K562 (cell line): Measurements from ENCODE around the gene BNIPL. TPM values are rescaled to one million over a fixed set of nuclear protein-coding genes. Genes with fewer than 3 reads are reported as not detected.
A peak's percentile ranks its signal among the peaks of the same experiment; 100 is the strongest.

Source experiments
- BHLHE40 ChIP-seq: IDR thresholded peaks from 2 replicates; pipeline ENCODE4 v1.6.1; 2011; ENCODE audit warnings: low read length, improper control_type of control experiment
- FIP1L1 ChIP-seq: fragments of 200-400 bp; formaldehyde crosslinking; IDR thresholded peaks from 2 replicates; pipeline ENCODE4 v1.6.1; 2018; ENCODE audit warnings: mild to moderate bottlenecking, low read depth, low read length; ENCODE audit not compliant: poor library complexity, severe bottlenecking
- IRF1 ChIP-seq: sonication (generic); formaldehyde crosslinking; IDR thresholded peaks from 2 replicates; pipeline ENCODE4 v1.8.0; 2022; ENCODE audit warnings: missing genetic modification reagents, mild to moderate bottlenecking, borderline replicate concordance
- MTA1 ChIP-seq: fragments of 450-650 bp; IDR thresholded peaks from 2 replicates; pipeline ENCODE4 v1.6.1; 2017; ENCODE audit warnings: borderline replicate concordance
- MXI1 ChIP-seq: IDR thresholded peaks from 2 replicates; pipeline ENCODE4 v1.6.1; 2011; ENCODE audit warnings: low read depth, mild to moderate bottlenecking, improper control_type of control experiment, low read length
- MYNN ChIP-seq, 2 experiments: sonication (generic); formaldehyde crosslinking in 1 of 2; IDR thresholded peaks; 2 replicates each; pipeline versions ENCODE4 v1.5.0 to v1.6.1; 2016 to 2020; ENCODE audit warnings: antibody characterized with exemption in 1 of 2, missing genetic modification reagents in 1 of 2
- NCOA6 ChIP-seq: fragments of 450-650 bp; IDR thresholded peaks from 2 replicates; pipeline ENCODE4 v1.6.1; 2017; ENCODE audit warnings: mild to moderate bottlenecking
- NR0B1 ChIP-seq: fragments of 450-650 bp; IDR thresholded peaks from one replicate; pipeline ENCODE4 v1.6.1; 2018; ENCODE audit warnings: mild to moderate bottlenecking, moderate library complexity; ENCODE audit not compliant: partially characterized antibody
- PHB2 ChIP-seq: fragments of 450-650 bp; IDR thresholded peaks from 2 replicates; pipeline ENCODE4 v1.6.1; 2017; ENCODE audit warnings: low read depth
- RB1 ChIP-seq: fragments of 450-650 bp; IDR thresholded peaks from 2 replicates; pipeline ENCODE4 v1.6.1; 2017; ENCODE audit warnings: low read depth, mild to moderate bottlenecking
- SRSF3 ChIP-seq: fragments of 200-400 bp; formaldehyde crosslinking; IDR thresholded peaks from 2 replicates; pipeline ENCODE4 v1.6.1; 2016; ENCODE audit warnings: mild to moderate bottlenecking, low read length, moderate library complexity; ENCODE audit not compliant: insufficient read depth
- SUPT5H ChIP-seq: fragments of 450-650 bp; IDR thresholded peaks from 2 replicates; pipeline ENCODE4 v1.6.1; 2016
- TBL1XR1 ChIP-seq, 2 experiments: IDR thresholded peaks; 2 replicates each; pipeline ENCODE4 v1.6.1; 2012; ENCODE audit warnings: improper control_type of control experiment in 2 of 2, low read length in 2 of 2, mild to moderate bottlenecking in 1 of 2
- XRCC3 ChIP-seq: fragments of 450-650 bp; IDR thresholded peaks from 2 replicates; pipeline ENCODE4 v1.6.1; 2017; ENCODE audit warnings: mild to moderate bottlenecking, moderate library complexity
- ZNF445 ChIP-seq: fragments of 250-450 bp; sonication (Bioruptor Pico); IDR thresholded peaks from 2 replicates; pipeline ENCODE4 v1.4.0; 2020; ENCODE audit warnings: low read depth, mild to moderate bottlenecking, moderate library complexity
- ZNF609 ChIP-seq: sonication (generic); formaldehyde crosslinking; IDR thresholded peaks from 2 replicates; pipeline ENCODE4 v1.8.1; 2023; ENCODE audit warnings: missing genetic modification reagents, mild to moderate bottlenecking, borderline replicate concordance
- ZNF699 ChIP-seq: fragments of 250-450 bp; sonication (Bioruptor Pico); IDR thresholded peaks from 2 replicates; pipeline ENCODE4 v1.8.0; 2021; ENCODE audit warnings: mild to moderate bottlenecking, moderate library complexity; ENCODE audit not compliant: insufficient replicate concordance
- ZSCAN32 ChIP-seq: fragments of 450-650 bp; formaldehyde crosslinking; IDR thresholded peaks from 2 replicates; pipeline ENCODE4 v1.4.0; 2020; ENCODE audit warnings: mild to moderate bottlenecking, moderate library complexity
- polyA plus RNA-seq, 8 experiments: library from polyadenylated mRNA; depleted of rRNA in 4 of 8; stranded (reverse) in 5 of 8; unstranded in 3 of 8; fragments of >200 nt; fragmentation: Nextera tagmentation in 2 of 8; fragmentation: Illumina TruSeq in 1 of 8; extraction: Ambion mirVana in 2 of 8; extraction: Trizol in 1 of 8; gene quantifications; 2 replicates each; pipeline versions ENCODE4 v1.2.1 to v1.2.3, GENCODE V29; 2011 to 2014; ENCODE audit warnings: inconsistent platforms in 1 of 8, missing spikeins in 1 of 8
- total RNA-seq, 7 experiments: library from RNA; depleted of rRNA in 6 of 7; stranded (reverse); fragments of >200 nt in 6 of 7; fragmentation: Illumina TruSeq in 2 of 7; extraction: Trizol in 2 of 7; gene quantifications; 2 replicates each; pipeline versions ENCODE4 v1.2.1 to v1.2.3, GENCODE V29; 2011 to 2021; ENCODE audit warnings: low replicate concordance in 1 of 7
- TF ChIP-seq, protein P1 (sequence below): fragments of 450-650 bp; formaldehyde crosslinking; conservative IDR thresholded peaks from 2 replicates; pipeline ENCODE4 v1.4.0; 2022; ENCODE audit warnings: mild to moderate bottlenecking, missing genetic modification characterization
- TF ChIP-seq, protein P2 (sequence below): fragments of 450-650 bp; formaldehyde crosslinking; IDR thresholded peaks from 2 replicates; pipeline ENCODE4 v1.4.0; 2020; ENCODE audit warnings: mild to moderate bottlenecking

The BNIPL gene
- total and polyA plus RNA-seq, 9 of the 15 experiments (the other 6 are each of a cell fraction or from before 2014, with no cell fraction given), result 0.08 to 1.4 (median 0.68) TPM

DNA sequence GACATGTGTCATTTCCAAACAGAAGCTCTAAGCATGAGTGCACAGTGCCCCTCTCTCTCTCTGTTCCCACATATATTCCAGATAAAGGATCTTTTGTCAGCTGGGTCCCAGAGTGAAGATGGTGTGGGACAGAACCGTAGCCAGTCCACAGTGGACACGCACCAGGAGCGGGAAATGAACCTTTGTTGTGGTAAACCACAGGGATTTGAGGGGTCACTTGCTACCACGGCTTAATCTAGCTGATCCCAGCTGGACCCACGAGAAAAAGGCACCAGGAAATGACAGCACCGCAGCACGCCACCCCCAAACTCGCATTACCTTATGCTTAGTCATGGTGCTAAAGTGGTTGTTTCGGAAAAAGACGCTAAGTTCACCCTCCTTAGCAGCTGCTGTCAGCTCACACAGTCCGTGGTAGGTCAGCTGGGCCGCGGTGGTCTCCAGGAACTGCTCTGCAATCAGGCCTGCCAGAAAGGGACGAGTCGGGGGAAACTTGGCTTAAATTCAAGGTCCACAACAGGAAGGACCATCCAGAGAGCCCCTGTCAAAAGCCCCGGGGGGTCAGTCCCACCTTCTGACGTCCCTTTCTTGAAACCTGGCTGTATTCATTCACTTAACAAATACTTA lies 37.2 kb upstream of the BNIPL start (continued):
- TF ChIP-seq ZNF609 (CRISPR knock-in tag), result no peak
- TF ChIP-seq, protein P1, sequence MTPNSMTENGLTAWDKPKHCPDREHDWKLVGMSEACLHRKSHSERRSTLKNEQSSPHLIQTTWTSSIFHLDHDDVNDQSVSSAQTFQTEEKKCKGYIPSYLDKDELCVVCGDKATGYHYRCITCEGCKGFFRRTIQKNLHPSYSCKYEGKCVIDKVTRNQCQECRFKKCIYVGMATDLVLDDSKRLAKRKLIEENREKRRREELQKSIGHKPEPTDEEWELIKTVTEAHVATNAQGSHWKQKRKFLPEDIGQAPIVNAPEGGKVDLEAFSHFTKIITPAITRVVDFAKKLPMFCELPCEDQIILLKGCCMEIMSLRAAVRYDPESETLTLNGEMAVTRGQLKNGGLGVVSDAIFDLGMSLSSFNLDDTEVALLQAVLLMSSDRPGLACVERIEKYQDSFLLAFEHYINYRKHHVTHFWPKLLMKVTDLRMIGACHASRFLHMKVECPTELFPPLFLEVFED (CRISPR knock-in tag), result no peak
- TF ChIP-seq SRSF3, result no peak
- TF ChIP-seq TBL1XR1 (IDR thresholded peaks at IDR 0.05; ENCODE audit: low read length in 2 of 2), result no peak
- TF ChIP-seq NR0B1, result no peak
- TF ChIP-seq NCOA6, result no peak
- 0 out of 2 replicates have a peak, but pooled peaks have one; percentile 70 for TF ChIP-seq MTA1
- no peak for TF ChIP-seq ZSCAN32 (CRISPR knock-in tag)
- no peak for TF ChIP-seq MYNN (IDR thresholded peaks at IDR 0.05)
- no peak for TF ChIP-seq MYNN (CRISPR knock-in tag; IDR thresholded peaks at IDR 0.05)
- no peak for TF ChIP-seq XRCC3
- no peak for TF ChIP-seq FIP1L1
- no peak for TF ChIP-seq ZNF699 (CRISPR knock-in tag)
- no peak for TF ChIP-seq ZNF445 (CRISPR knock-in tag)
- TF ChIP-seq MXI1, result no peak
- peak; percentile 88 for TF ChIP-seq BHLHE40
- TF ChIP-seq, protein P2, sequence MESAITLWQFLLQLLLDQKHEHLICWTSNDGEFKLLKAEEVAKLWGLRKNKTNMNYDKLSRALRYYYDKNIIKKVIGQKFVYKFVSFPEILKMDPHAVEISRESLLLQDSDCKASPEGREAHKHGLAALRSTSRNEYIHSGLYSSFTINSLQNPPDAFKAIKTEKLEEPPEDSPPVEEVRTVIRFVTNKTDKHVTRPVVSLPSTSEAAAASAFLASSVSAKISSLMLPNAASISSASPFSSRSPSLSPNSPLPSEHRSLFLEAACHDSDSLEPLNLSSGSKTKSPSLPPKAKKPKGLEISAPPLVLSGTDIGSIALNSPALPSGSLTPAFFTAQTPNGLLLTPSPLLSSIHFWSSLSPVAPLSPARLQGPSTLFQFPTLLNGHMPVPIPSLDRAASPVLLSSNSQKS (CRISPR knock-in tag), result no peak
- no peak for TF ChIP-seq SUPT5H
- no peak; the same call in 1 of the 2 replicates for TF ChIP-seq RB1
- TF ChIP-seq PHB2, result no peak
- no peak for TF ChIP-seq IRF1
